Activated T-helper 1 cell treated with Interleukin-2 at 50 U/mL for 16 hours (primary cell): ENCODE measurements around the gene OSBP2.
"Not testable (repeated sequence)": the region's sequence is repeated elsewhere in the genome, so short reads cannot be mapped to it uniquely, and the experiment has no call there.

Source experiments
- DNase-seq: peaks from one replicate; pipeline ENCODE4 v3.0.0-alpha.2; 2020; ENCODE audit warnings: low read depth

Gene OSBP2

DNA sequence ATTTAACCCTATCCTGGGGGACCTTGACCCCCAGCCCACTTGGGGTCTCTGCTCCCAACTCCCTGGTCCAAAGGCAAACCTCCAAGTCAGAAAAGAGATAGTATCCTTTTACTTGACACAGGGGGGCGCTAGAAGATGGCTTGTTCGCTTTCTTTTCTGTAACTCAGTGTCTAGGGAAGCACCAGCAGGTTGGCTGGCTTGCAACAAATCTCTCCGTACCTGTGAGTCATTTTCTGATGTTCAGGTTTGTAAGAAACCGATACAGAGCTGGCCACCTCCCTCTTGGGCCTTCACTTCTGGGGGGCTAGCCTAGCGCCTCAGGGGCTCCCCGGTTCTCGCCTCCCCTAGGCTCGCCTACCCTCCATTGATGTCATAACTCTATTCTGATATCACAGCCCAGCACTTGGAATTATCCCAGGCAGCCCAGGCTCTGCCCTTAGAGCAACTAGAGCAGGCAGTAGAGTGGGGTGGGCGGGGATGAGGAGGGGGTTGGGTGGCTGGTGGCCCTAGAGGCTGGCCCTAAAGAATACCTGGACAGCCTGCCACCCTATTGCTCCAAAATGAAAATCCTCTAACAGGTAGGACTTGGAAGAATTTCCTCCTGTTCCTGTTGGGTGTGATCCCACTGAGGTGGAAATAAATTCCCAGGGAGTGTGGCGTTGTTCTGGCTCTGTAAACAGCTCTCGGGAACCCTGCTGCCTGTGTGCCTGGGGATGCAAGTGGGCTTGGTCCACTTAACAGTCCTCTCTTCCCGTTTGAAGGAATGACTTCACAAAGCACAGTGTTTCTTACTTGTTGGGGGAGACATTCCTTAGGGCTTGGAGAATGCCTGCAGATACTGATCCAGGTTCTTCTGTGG, 69.4 kb downstream of the OSBP2 start:
- no peak for DNase-seq

DNA sequence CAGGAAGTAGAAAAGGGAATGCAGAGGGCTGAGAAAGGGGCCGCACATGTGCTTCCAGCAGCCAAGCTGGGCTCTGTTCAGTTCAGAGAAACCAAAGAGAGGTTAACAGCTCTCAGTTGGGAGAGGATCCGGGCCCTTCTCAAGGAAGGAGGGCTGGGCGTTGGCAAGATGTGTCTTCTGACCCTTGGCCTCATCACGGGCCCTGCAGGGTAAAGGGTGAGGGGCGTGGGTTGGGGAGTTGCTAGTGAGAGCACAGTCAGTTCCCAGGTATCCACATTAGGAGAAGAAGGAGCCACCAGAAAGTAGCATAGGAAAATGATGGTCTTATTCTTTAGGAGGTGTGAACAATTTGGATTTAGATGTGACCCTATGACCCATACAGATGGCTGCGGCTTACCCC, 73.0 kb downstream of the OSBP2 start:
- no peak for DNase-seq

DNA sequence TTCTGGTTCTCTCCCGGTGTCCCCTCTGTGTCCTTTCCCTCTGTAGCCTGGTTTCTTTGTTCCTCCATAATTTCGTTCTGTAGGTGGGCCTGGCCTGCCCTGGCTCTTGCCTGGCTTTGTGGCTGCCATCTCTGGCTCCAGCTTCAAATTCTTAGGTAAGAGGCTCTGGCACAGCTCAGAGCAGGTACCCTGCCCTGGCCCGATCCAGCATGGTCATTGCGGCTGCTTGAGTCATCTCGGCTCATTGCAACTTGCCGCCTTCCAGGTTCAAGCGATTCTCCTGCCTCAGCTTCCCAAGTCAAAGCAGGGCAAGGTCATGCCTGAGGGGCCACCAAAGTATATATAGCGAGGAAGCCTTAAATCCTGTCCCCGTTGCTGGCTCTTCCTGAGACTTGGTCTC, 76.0 kb downstream of the OSBP2 start:
- DNase-seq: no peak

DNA sequence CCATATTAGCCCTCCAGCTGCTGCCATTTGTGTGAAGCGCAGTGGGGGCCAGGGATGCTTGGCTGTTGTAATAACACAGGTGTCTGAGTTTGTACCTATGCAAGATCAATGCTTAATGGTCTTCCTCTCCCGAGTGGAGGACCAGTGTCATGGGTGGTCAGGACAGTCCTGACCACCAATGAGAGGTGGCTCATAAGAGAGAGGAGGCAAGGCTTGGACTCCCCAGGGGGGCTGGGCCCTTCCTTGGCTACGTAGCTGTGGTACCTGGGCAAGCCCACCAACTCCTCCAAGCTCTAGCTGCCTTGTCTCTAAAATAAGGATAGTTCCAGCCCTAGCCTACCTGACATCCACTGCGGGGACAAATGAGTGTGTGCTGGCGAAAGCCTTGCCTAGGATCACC, 79.2 kb downstream of the OSBP2 start:
- DNase-seq: no peak

DNA sequence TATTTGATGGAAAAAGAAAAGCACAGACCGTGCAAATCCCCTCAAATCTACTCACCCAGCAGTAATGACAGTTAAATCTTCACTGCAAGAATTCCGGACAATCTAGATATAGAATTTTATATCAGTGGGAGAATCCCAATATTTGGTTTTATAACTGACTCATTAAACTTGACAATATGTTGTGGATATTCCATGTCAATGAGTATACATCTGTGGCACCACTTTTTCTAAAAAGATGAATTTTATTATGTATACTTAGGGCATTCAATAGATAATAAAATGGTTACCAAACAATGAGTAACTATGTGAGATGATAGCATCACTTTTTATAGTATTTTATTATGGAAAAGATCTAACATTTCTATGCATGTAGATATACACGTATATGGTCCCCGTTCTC, 79.9 kb downstream of the OSBP2 start:
- no peak for DNase-seq

DNA sequence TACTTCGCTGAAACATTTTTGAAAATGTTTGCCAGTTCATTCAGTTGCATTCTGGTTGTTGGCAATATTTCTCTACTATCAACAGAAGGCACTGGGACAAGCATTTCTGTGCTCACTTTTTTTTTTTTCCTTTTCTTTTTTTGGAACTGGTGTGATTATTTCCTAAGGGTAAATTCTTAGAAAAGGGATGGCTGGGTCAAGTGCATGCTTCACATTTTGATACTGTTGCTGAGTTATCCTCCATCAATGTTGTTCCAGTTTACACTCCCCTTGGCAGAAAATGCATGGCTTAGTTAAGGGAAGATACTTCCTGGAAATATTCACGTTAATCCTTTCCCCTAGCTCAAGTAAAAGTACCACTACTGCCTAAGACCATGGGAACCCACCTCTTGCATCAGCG, 81.8 kb downstream of the OSBP2 start:
- no peak for DNase-seq

DNA sequence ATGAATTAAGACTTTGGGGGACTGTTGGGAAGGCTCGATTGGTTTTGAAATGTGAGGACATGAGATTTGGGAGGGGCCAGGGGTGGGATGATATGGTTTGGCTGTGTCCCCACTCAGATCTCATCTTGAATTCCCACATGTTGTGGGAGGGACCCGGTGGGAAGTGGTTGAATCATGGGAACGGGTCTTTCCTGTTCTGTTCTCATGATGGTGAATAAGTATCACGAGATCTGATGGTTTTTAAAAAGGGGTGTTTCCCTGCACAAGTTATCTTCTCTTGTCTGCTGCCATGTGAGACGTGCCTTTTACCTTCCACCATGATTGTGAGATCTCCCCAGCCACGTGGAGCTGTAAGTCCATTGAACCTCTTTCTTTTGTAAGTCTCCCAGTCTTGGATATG, 82.5 kb downstream of the OSBP2 start:
- DNase-seq: not testable (repeated sequence)

DNA sequence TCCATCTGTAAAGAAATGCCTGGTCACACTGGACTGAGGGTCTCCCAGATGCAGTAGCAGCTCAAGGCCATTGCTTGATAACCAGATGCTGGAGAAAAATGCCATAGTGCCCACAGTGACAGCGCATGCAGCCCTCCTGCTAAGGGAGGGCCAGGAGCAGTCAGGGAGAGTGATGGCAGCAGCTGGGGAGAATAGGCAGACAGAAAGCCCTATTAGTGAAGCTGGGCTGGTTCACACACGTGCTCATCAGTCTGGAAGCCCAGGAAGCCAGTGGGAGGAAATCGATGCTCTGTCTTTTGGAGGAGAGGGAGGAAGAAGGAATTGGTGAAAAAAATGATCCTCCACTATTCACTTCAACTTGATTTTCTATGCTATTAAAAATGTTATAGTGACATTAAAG, 82.9 kb downstream of the OSBP2 start:
- no peak for DNase-seq

DNA sequence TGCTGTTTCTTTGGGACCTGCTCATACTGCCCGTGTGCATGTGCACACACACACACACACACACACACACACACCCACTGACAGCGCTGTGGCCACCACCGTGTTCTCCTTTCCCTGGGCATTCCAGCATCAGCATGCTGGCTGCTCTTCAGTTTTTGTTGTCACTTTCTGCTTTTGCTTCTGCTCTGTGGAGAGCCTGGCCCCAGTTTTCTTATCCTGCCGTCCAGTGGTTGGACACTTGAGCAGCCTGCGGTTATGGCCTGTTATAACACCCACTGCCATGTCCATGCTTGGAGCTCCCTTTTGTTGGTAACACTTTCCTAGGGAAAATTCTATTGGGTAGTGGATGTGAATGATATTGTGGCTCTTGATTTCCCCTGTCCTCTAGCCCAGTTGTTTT, 83.6 kb downstream of the OSBP2 start:
- DNase-seq: no peak

DNA sequence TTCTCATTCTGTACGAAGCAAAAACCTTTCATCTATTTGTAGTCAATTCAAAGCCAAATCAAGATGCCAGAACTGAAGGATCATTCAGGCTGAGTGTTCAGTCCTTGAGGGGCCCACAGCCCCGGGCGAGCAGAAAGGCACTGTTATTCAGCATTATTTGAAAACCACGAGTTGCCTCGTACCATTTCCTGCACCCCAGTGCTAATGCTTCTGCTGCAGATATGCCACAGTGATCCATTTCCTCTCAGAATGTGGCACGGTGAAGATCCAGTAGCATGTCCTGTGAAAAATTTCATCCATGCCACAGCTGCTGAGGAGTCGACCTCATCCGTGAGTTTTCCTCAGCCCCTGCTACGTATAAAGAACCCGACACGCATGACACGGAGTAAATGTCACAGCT, 85.4 kb downstream of the OSBP2 start:
- DNase-seq: no peak

DNA sequence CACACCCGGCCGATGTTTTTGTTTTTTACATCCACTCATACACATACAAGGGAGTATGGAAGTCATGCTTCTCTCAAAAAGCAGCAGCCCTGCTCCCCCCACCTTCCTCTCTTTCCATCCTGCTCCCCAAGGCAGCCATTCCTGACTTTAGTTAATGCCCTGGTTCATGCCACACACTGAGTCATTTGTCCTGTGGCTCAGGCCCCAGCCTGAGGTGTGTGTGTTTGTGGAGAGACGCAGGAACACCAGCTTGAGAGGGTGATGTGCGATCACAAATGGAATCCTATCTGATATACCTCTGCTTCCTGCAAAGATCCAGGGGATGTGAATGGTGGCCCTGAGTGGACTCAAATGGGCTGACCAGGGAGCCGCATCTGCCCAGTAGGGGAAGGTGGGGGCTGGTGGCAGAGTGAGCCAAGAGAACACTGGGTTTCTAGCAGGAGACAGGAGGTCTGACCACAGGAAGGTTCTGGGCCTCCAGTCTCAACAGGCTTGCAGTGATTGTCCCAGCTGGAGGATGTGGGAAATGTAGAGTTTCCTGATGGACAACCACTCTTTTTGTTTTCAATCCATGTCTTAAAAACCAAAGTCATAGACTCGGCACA, 86.7 kb downstream of the OSBP2 start:
- DNase-seq: no peak

DNA sequence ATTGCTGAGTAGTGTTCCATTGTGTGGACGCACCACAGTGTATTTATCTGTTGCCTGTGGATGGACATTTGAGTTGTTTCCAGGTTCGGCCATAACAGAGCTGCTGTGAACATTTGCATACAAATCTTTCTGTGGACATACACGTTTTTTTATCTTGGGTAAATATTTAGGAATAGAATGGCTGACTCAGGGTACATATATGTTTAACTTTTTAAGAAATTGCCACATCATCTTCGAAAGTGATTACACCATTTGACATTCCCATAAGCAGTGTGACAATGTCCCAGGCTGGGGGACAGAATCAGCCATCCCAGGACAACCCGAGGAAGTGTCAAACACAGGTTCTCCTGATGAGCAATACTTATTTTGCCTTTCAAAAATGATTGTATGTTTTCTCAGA, 87.9 kb downstream of the OSBP2 start:
- DNase-seq: no peak

DNA sequence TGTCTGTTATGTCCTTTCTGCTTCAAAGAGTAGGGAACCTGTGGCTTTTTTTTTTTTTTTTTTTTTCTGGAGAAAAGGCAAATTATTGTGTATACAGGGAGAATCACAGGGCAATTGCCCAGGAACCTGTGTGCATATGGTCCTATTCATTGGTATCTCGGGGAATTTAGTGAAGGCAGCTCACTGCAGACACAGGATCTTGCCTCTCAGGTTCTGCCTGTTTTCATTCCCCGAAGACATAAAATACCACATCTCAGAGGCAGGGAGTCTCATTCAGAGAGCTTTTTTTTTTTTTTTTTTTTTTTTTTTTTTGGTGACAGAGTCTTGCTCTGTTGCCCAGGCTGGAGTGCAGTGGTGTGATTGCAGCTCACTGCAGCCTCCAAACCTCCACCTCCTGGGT, 88.3 kb downstream of the OSBP2 start:
- no peak for DNase-seq

DNA sequence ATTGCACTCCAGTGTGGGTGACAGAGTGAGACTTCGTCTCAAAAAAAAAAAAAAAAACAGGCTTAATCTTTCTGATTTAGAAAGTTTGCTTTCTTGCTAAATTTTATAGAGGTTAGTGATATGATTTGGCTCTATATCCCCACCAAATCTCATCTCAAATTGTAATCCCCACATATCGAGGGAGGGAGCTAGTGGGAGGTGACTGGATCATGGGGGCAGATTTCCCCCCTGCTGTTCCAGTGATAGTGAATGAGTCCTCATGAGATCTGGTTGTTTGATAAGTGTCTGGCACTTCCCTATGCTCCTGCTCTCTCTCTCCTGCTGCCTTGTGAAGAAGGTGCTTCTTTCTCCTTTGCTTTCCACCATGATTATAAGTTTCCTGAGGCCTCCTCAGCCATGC, 90.9 kb downstream of the OSBP2 start:
- no peak for DNase-seq

DNA sequence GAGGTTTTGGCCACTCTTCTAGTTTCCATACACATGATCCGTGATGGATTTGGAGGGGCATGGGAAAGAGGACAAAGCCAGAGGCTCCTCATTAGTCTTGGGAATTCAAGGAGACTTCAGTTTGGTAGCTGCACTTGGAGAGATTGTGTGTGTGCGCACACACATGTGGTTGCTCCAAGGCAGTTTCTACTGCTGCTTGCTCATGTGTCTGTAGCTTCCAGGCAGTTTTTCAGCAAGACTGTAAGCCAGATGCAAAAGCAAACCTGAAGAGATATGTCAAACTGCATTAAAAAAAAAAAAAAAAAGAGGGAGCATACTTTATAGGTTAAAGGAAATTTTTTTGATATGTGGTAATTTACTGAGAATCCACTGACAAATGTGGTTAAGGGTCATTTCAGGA, 95.7 kb downstream of the OSBP2 start:
- no peak for DNase-seq

DNA sequence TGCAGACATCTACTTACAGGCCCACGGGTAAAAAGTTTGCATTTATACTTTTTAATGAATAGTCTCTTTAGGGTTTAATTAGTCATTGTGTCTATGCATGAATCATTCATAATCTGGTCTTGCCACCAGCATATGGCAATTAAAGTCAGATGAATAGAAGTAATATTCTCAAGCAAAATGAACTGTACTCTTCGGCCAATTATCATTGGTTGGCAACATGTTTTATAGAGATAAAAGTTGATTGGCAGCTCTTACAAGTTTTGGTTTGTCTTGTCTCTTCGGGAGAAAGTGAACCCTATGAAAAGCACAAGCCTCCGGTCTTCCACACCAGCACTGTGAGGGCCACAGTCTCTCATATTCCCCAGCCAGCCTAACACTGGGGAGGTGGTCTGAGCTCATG, 97.8 kb downstream of the OSBP2 start:
- DNase-seq: no peak

DNA sequence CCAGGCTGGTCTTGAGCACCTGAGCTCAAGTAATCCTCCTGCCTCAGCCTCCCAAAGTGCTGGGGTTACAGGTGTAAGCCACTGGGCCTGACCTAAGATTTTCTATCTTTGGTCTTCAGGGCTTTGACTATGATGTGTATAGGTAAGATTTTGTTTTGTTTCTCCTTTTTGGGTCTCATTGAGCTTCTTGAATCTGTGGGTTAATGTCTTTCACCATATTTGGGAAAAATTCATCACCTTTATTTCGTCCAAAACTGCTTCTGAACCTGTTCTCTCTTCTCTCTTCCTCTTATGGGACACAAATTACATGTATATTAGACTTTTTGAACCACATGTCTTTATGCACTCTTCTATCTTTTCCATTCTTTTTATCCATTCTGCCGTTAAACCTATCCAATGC, 100.4 kb downstream of the OSBP2 start:
- DNase-seq: no peak

DNA sequence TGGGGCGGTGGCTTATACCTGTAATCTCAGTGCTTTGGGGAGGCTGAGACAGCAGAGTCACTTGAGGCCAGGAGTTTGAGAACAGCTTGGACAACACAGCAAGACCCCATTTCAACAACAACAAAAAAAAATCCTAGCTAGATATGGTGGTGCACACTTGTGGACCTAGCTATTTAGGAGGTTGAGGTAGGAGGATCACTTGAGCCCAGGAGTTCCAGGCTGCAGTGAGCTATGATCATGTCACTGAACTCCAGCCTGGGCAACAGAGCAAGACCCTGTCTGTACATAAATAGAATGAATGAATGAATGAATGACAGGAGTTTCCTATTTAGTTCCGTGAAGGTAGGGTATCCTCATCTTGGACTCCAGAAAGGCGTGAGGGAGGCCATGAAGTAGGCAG, 107.0 kb downstream of the OSBP2 start:
- DNase-seq: no peak

DNA sequence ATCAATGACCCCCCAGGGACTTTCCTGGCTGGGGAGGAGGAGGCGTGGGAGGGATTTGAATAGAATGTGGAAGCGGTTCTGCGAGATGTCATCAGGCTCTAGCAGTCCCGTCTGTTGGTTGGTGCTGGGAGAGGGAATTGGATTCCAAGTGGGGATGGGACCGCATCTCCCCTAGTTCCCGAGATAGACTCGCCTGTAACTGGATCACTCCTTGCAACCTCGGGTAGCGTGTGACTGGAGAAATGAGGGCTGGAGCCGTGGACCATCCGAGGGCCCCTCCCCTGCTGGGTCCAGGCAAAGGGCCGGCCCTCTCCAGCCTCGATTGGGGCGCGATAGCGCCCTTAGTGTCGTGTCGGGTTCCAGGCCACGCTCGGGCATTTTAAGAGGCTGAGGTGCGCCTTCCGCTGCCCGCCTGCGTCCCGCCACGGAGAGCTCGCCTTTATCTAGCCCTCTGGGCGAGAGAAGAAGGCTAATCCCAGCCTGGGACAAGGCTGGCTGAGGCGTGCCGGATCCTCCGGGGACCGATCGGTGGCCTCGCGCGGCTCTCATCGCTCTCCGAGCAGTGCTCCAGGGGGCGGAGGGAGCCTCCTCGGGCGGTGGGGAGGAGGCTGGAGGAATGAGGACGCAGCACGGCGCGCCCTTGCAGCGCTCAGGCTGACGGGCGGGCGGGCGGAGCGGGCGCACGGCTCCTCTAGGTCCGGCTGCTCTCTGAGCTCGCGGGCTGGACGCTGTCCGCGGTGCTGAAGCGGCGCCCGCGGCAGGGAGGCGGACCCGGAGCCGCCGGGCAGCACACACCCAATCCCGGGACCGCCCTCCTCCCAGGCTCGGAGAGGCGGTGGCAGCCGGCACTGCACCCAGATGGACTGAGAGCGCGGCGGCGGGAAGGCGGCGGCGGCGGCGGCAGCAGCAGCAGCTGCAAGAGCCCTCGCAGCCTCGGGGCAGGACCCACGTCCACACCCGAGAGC, 107.8 kb downstream of the OSBP2 start:
- peak; percentile 34 for DNase-seq

DNA sequence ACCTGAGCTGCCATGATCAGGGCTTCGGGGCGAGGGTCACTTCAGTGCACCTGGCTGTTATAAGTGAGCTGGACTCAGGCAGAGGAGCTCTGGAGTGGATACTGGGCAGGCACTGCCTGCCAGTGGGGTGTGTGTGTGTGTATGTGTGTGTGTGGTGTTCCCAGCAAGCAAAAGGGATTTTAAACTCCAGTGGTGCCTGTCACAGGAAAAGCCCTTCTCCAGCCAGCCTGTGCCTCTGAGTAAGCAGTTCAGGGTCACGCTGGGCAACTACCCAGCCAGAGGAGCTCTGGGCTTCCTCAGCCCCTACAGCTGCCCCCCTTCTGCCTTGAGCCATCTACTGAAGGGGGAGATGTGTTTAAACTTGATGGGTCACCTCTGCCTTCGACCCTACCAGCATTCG, 109.0 kb downstream of the OSBP2 start:
- no peak for DNase-seq

DNA sequence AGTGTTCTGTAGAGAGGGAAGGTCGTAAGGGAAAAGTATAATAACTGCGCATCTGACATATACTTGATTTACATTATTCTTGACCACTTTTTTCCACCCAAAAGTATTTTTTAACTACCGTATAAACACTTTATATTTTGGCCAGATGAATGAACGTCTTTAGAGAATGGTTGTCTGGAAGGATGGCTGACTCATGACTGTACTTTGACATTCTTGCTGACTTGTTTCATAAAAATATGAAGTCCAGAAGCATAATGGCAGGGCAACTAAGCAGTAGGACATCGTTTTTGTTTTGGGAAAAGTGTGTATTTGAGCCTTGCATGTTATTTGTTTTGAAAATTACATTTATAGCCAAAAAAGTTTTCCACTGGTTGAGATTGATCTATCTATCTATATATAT, 110.0 kb downstream of the OSBP2 start:
- no peak for DNase-seq

DNA sequence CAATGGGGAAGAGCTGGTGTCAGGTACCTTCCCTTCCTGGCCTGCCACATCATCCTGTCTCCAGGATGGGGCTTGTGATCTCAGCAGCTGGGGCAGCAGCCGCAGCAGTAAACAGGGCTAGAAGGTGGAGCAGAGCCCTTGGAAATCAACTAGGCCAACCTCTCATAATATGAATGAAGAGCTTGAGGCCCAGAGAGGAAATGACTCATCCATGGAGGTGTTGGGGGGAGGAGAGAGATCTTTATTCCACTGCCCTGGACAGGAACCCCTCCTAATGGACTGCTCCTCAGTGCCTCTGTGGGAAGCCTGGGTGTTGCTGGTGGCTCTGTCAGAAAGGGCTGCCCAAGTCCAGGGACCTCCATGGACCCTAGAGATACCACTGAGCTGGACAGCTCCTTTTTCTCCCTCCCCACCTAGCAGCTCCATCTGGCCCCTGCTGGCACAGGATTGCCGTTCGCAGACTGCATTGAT, 111.8 kb downstream of the OSBP2 start:
- no peak for DNase-seq

DNA sequence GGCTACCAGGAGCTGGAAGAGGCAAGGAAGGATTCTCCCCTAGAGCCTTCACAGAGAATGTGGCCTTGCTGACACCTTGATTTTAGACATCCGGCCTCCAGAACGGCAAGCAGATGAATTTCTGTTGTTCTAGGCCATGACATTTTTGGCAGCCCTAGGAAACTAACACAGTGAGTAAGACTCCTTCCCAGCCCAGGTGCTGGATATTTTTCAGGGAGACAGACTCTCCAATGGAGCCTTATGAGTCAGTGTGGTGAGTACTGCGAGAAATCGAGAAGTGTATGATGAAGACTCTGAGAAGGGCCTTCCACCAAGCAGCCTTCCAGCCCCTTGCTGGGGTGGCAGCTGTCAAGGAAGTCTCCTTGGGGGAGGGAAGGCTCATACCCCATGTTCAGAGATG, 114.4 kb downstream of the OSBP2 start:
- no peak for DNase-seq
